Mucosa of descending colon (tissue), 3 donors: ENCODE results near the gene TMEM86A. TPM values are rescaled to one million over a fixed set of nuclear protein-coding genes. Genes with fewer than 3 reads are reported as not detected.
A peak's percentile ranks its signal among the peaks of the same experiment; 100 is the strongest.

Source experiments
- ATAC-seq: fragments of 200-7000 bp; cut with Tn5 transposase; one replicate; pipeline ENCODE4 v1.9.1; 2020; ENCODE audit warnings: mild to moderate bottlenecking, moderate library complexity
- DNase-seq, 3 donors: peaks; one replicate each; pipeline ENCODE4 v3.0.0-alpha.2; 2020
- H3K36me3 ChIP-seq: fragments of 200-600 bp; one replicate; pipeline ENCODE4 v1.8.0; 2021; ENCODE audit warnings: low read depth, mild to moderate bottlenecking
- H3K4me1 ChIP-seq: fragments of 200-600 bp; one replicate; pipeline ENCODE4 v1.8.0; 2021; ENCODE audit warnings: low read depth, mild to moderate bottlenecking
- H3K4me3 ChIP-seq: fragments of 200-600 bp; one replicate; pipeline ENCODE4 v1.8.0; 2021; ENCODE audit warnings: mild to moderate bottlenecking
- H3K9me3 ChIP-seq: fragments of 200-600 bp; one replicate; pipeline ENCODE4 v1.8.0; 2021; ENCODE audit warnings: mild to moderate bottlenecking
- intact Hi-C, 2 donors: fragments of 100-400 bp; cut with DNase I in 1 of 2; cut with micrococcal nuclease in 1 of 2; formaldehyde crosslinking; loops; one replicate each; pipeline versions ENCODE4 v1.11.0 to v1.11.1; 2022; cut with DNase I, micrococcal nuclease
- total RNA-seq, 3 donors: library from RNA; stranded (reverse); fragmentation: NEBNext Ultra II Directional in 2 of 3; extraction: Animal tissue kit (Norgen Biotek cat#: 25700) in 2 of 3; gene quantifications; one replicate each; pipeline versions ENCODE4 v1.2.1 to v1.2.4, GENCODE V29; 2021 to 2023
- TF ChIP-seq, protein P1 (sequence below): fragments of 200-600 bp; IDR thresholded peaks from one replicate; pipeline ENCODE4 v1.8.0; 2022; ENCODE audit warnings: antibody characterized with exemption, mild to moderate bottlenecking
- donor health status: DM: no; HTN: no; CAD: no; lungs with moderate emphysema.
- donor health status: DM: no; HTN: no; CAD: no.
- donor health status: DM: no; HTN: yes; CAD: no.

Gene TMEM86A
- total RNA-seq, 3 donors from 2014 or later = 1.7 to 6.0 (median 5.0) TPM

DNA sequence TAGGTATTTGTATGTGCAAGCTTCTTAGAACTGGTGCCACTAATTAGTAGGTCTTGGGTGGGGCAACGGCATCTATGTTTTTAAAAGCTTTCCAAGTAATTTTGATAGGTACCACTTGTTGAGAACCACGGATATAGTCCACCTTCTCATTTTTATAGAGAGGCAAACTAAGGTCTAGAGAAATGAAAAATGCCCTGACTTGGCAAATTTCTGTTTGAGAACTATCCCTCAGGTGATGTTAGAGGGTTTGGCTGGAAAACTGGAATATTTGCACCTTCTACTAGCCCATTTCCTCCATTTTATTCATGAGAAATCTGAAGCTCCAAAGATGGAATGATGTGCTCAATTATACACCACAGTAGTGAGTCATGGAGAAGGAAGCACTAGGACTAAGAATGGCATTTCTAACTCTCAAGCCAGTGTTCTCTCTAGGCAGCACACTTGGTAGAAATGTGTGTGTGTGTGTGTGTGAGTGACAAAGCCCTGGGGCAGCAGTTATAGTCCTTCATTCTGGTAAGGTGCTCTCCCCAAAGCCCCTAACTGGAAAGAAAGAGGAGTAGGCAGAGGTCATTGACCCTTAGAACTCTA, 1.8 kb upstream of the TMEM86A start:
- intact Hi-C loops = no loop called here
- ATAC-seq (no peak), DNase-seq (no peak)
- no peaks in the 10 kb centered on the region for H3K36me3 ChIP-seq
- TF ChIP-seq, protein P1, sequence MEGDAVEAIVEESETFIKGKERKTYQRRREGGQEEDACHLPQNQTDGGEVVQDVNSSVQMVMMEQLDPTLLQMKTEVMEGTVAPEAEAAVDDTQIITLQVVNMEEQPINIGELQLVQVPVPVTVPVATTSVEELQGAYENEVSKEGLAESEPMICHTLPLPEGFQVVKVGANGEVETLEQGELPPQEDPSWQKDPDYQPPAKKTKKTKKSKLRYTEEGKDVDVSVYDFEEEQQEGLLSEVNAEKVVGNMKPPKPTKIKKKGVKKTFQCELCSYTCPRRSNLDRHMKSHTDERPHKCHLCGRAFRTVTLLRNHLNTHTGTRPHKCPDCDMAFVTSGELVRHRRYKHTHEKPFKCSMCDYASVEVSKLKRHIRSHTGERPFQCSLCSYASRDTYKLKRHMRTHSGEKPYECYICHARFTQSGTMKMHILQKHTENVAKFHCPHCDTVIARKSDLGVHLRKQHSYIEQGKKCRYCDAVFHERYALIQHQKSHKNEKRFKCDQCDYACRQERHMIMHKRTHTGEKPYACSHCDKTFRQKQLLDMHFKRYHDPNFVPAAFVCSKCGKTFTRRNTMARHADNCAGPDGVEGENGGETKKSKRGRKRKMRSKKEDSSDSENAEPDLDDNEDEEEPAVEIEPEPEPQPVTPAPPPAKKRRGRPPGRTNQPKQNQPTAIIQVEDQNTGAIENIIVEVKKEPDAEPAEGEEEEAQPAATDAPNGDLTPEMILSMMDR = no peak
- no peaks in the 10 kb centered on the region for H3K9me3 ChIP-seq
- no peak overlapping the region for H3K4me3 ChIP-seq
- peaks cover 2% of the 10 kb centered on the region for H3K4me1 ChIP-seq

DNA sequence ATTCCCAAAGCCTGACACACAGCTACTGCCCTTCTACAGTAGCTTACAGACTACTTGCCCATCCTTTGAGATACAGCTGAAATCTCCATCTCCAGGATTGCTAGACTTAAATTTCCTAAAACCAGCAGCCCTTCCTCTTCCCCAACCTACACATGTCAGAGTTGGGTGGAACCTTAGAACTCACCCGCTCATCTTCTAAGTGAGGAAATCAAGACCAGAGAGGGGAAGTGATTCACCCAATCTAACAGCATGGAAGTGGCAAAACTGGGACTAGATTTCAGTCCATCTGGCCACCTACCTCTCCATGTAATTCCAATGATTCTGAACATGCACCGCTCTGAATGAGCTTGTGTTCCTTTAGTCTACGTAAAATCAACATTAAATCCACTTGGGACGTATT, 1.0 kb upstream of the TMEM86A start:
- Histone ChIP-seq H3K9me3 (no peaks in the 10 kb centered on the region), H3K36me3 (no peaks in the 10 kb centered on the region), H3K4me3 (no peak overlapping the region), H3K4me1 (peaks cover 2% of the 10 kb centered on the region)
- TF ChIP-seq, protein P1 = no peak
- no peak for DNase-seq
- intact Hi-C loops = no loop called here
- no peak for ATAC-seq

DNA sequence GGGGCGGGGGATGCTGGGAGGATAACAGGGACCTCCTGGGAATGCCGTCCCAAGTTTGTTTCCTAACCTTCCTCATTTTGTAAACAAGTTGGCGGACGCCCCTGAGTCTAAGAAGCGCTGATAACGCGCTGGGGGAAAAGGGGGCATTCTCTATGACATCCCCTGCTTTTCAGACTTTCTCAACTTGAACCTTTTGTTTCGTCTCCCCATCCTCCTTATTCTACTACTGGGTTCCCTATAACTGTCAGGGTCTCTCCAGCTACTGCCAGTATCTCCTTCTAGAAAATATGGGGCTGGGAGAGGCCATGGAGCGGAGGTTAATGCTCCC, 654 bp downstream of the TMEM86A start:
- intact Hi-C loops = no loop called here
- H3K4me3 ChIP-seq = no peak overlapping the region

DNA sequence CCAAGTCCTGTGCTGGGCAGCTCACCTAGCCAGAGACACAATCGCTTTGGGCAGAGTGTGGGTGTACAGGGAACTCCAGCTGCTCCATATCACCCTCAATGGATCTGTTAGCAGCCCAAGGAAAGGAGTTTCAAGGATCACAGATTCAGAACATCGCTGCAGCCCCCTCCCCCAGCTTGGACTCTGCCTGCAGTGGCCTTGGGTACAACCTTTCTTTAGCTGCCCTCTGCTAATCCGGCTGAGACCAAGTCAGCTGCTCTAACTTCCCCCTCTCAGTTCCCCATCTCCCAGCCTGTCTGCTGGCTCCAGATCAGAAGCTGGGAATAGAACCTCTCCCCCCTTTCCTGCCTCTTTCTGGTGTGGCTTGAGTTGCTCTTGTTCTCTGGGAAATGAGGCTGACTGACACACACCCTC, 1.3 kb downstream of the TMEM86A start:
- intact Hi-C loops = no loop called here
- TF ChIP-seq, protein P1 = no peak
- Histone ChIP-seq H3K9me3 (no peaks in the 10 kb centered on the region), H3K4me3 (no peak overlapping the region), H3K4me1 (peaks cover 2% of the 10 kb centered on the region), H3K36me3 (no peaks in the 10 kb centered on the region)
- DNase-seq = peak in 1 of 3 donors; percentile 28
- no peak for ATAC-seq

More for the DNA sequence above, 654 bp downstream of the TMEM86A start:
- ATAC-seq (no peak), DNase-seq (no peak)
- H3K9me3 ChIP-seq = no peaks in the 10 kb centered on the region
- TF ChIP-seq, protein P1 = no peak
- no peaks in the 10 kb centered on the region for H3K36me3 ChIP-seq
- peaks cover 2% of the 10 kb centered on the region for H3K4me1 ChIP-seq

DNA sequence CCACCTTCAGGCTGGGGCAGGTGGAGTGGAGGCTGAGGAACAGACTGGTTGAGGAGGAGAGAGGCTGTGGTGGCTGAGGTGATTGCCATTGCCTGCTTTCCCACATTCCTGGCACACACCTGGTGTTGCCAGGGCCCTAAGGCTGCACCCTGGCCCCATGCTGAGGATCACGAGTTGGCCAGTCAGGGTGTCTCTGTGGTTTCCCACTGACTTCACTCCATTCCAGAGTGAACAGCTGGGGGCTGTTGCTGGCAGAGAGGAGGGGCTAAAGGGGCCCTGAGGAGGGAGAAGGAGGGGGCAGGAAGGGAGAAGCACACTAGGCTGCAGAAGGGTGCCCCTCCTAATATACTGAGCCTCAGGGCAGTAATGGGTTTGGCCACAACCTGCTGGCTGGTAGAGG, 1.8 kb downstream of the TMEM86A start:
- no peaks in the 10 kb centered on the region for H3K9me3 ChIP-seq
- TF ChIP-seq, protein P1 = no peak
- intact Hi-C loops = no loop called here
- no peak for ATAC-seq
- H3K4me1 ChIP-seq = peaks cover 8% of the 10 kb centered on the region
- no peak overlapping the region for H3K4me3 ChIP-seq
- DNase-seq = peak in 1 of 3 donors; percentile 28
- no peaks in the 10 kb centered on the region for H3K36me3 ChIP-seq

DNA sequence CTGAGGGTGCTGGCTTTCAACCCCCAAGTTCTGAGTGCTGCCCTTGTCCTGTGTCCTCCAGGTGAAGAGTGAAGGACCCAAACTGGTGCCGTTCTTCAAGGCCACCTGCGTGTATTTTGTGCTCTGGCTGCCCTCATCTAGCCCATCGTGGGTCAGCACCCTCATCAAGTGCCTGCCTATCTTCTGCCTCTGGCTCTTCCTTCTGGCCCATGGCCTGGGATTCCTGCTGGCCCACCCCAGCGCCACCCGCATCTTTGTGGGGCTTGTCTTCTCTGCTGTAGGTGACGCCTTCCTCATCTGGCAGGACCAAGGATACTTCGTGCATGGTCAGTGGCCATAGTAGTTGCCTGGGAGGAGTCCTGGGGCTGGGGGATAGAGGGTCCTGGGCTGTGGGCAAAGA, 2.3 kb downstream of the TMEM86A start:
- H3K36me3 ChIP-seq = no peaks in the 10 kb centered on the region

More for the DNA sequence above, 2.3 kb downstream of the TMEM86A start:
- ATAC-seq = no peak
- Histone ChIP-seq H3K4me1 (peaks cover 12% of the 10 kb centered on the region), H3K9me3 (no peaks in the 10 kb centered on the region), H3K4me3 (no peak overlapping the region)
- intact Hi-C loops = no loop called here
- no peak for DNase-seq
- TF ChIP-seq, protein P1 = no peak
